MM.1S (cell line): ENCODE results near the gene ATR.

Experiments
- DNase-seq: peaks from one replicate; pipeline ENCODE4 v3.0.0-alpha.2; 2015
- H2AFZ ChIP-seq: fragments of 300-600 bp; sonication (generic); 2 replicates; pipeline ENCODE4 v1.6.0; 2016; ENCODE audit warnings: antibody characterized with exemption, low read length
- H3F3A ChIP-seq: fragments of 300-600 bp; sonication (generic); 2 replicates; pipeline ENCODE4 v1.6.1; 2016; ENCODE audit warnings: mild to moderate bottlenecking, antibody characterized with exemption, low read length, moderate library complexity, mixed read lengths; ENCODE audit not compliant: insufficient read depth
- H3K27ac ChIP-seq: fragments of 300-600 bp; sonication (generic); 2 replicates; pipeline ENCODE4 v1.5.1; 2016; ENCODE audit warnings: mild to moderate bottlenecking, low read length
- H3K27me3 ChIP-seq: fragments of 300-600 bp; sonication (generic); replicated peaks from 2 replicates; pipeline ENCODE4 v1.6.0; 2016; ENCODE audit warnings: low read length; ENCODE audit not compliant: insufficient read depth
- H3K36me3 ChIP-seq: fragments of 300-600 bp; sonication (generic); replicated peaks from 2 replicates; pipeline ENCODE4 v1.6.1; 2016; ENCODE audit warnings: mild to moderate bottlenecking, low read length, mixed read lengths; ENCODE audit not compliant: insufficient read depth
- H3K4me1 ChIP-seq: fragments of 300-600 bp; sonication (generic); 2 replicates; pipeline ENCODE4 v1.6.1; 2016; ENCODE audit warnings: low read length, mixed read lengths
- H3K4me2 ChIP-seq: fragments of 300-600 bp; sonication (generic); 2 replicates; pipeline ENCODE4 v1.6.0; 2016; ENCODE audit warnings: low read depth, low read length
- H3K4me3 ChIP-seq: fragments of 300-600 bp; sonication (generic); 2 replicates; pipeline ENCODE4 v1.5.1; 2016; ENCODE audit warnings: low read length, mixed read lengths
- H3K79me2 ChIP-seq: fragments of 300-600 bp; sonication (generic); 2 replicates; pipeline ENCODE4 v1.6.1; 2016; ENCODE audit warnings: mixed run types, low read length, mixed read lengths
- H3K9ac ChIP-seq: fragments of 300-600 bp; sonication (generic); 2 replicates; pipeline ENCODE4 v1.6.1; 2016; ENCODE audit warnings: low read length, mixed read lengths
- H3K9me2 ChIP-seq: fragments of 300-600 bp; sonication (generic); replicated peaks from 2 replicates; pipeline ENCODE4 v1.6.1; 2016; ENCODE audit warnings: mild to moderate bottlenecking, low read length, mixed read lengths; ENCODE audit not compliant: insufficient read depth
- H3K9me3 ChIP-seq: fragments of 300-600 bp; sonication (generic); replicated peaks from 2 replicates; pipeline ENCODE4 v1.6.1; 2016; ENCODE audit warnings: mild to moderate bottlenecking, low read length, mixed read lengths; ENCODE audit not compliant: insufficient read depth
- H4K20me1 ChIP-seq: fragments of 300-600 bp; sonication (generic); 2 replicates; pipeline ENCODE4 v1.6.1; 2016; ENCODE audit warnings: mild to moderate bottlenecking, low read length, moderate library complexity, mixed read lengths; ENCODE audit not compliant: insufficient read depth
- EZH2 ChIP-seq: fragments of 300-600 bp; sonication (generic); optimal IDR thresholded peaks from 2 replicates; pipeline ENCODE3; 2017; ENCODE audit warnings: low read depth, mild to moderate bottlenecking, antibody characterized with exemption, low read length, mixed read lengths
- EZH2phosphoT487 ChIP-seq: fragments of 300-600 bp; sonication (generic); IDR thresholded peaks from 2 replicates; pipeline ENCODE4 v1.6.1; 2018; ENCODE audit warnings: antibody characterized with exemption, low read length
- TF ChIP-seq, protein P1 (sequence below): fragments of 300-600 bp; sonication (generic); IDR thresholded peaks from 2 replicates; pipeline ENCODE4 v1.5.1; 2016; ENCODE audit warnings: antibody characterized with exemption, low read length, mixed read lengths

ATR gene

GRCh38 chr3:142509079-142509478 lies 69.5 kb downstream of the ATR start:
- Histone ChIP-seq H3K4me2 (no peak overlapping the region), H3K79me2 (no peaks in the 10 kb centered on the region), H2AFZ (no peak overlapping the region), H3K9me2 (no peaks in the 10 kb centered on the region), H3K4me3 (no peak overlapping the region), H3K4me1 (no peaks in the 10 kb centered on the region), H3F3A (no peaks in the 10 kb centered on the region), H3K36me3 (peaks cover 3% of the 10 kb centered on the region; the same call in 1 of the 2 replicates), H3K9ac (no peak overlapping the region), H3K9me3 (no peaks in the 10 kb centered on the region), H4K20me1 (no peaks in the 10 kb centered on the region), H3K27me3 (no peaks in the 10 kb centered on the region), H3K27ac (no peak overlapping the region)
- TF ChIP-seq EZH2phosphoT487 = no peak
- TF ChIP-seq, protein P1, sequence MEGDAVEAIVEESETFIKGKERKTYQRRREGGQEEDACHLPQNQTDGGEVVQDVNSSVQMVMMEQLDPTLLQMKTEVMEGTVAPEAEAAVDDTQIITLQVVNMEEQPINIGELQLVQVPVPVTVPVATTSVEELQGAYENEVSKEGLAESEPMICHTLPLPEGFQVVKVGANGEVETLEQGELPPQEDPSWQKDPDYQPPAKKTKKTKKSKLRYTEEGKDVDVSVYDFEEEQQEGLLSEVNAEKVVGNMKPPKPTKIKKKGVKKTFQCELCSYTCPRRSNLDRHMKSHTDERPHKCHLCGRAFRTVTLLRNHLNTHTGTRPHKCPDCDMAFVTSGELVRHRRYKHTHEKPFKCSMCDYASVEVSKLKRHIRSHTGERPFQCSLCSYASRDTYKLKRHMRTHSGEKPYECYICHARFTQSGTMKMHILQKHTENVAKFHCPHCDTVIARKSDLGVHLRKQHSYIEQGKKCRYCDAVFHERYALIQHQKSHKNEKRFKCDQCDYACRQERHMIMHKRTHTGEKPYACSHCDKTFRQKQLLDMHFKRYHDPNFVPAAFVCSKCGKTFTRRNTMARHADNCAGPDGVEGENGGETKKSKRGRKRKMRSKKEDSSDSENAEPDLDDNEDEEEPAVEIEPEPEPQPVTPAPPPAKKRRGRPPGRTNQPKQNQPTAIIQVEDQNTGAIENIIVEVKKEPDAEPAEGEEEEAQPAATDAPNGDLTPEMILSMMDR = no peak
- no peak for TF ChIP-seq EZH2
- DNase-seq = no peak

DNA sequence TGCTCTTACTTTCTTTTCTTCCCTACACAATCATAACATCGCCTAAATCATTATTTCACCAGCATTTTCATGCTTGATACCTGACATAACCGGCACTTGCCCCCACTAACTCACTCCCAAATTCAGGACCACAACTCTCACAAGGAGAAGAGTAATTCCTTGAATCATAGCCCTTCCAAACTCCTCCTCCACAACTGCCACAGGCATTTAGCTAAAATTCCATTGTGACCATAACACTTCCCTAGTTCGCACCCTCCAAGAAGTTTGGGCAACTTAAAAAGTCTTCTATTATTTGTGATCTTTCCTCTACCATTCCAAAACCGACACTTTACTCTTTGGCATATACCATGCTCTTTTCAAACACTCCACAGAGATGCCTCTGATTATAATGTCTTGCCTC lies 71.3 kb downstream of the ATR start:
- Histone ChIP-seq H3K9me3 (no peaks in the 10 kb centered on the region), H3K4me2 (no peak overlapping the region), H3K9ac (no peak overlapping the region), H4K20me1 (no peaks in the 10 kb centered on the region), H3K9me2 (no peaks in the 10 kb centered on the region), H3K79me2 (no peaks in the 10 kb centered on the region), H2AFZ (no peak overlapping the region), H3K36me3 (peaks cover 3% of the 10 kb centered on the region; the same call in 1 of the 2 replicates), H3K4me3 (no peak overlapping the region), H3K27me3 (no peaks in the 10 kb centered on the region), H3K27ac (no peak overlapping the region), H3K4me1 (no peaks in the 10 kb centered on the region), H3F3A (no peaks in the 10 kb centered on the region)
- TF ChIP-seq EZH2 (no peak), EZH2phosphoT487 (no peak)
- TF ChIP-seq, protein P1 = no peak
- DNase-seq = no peak

DNA sequence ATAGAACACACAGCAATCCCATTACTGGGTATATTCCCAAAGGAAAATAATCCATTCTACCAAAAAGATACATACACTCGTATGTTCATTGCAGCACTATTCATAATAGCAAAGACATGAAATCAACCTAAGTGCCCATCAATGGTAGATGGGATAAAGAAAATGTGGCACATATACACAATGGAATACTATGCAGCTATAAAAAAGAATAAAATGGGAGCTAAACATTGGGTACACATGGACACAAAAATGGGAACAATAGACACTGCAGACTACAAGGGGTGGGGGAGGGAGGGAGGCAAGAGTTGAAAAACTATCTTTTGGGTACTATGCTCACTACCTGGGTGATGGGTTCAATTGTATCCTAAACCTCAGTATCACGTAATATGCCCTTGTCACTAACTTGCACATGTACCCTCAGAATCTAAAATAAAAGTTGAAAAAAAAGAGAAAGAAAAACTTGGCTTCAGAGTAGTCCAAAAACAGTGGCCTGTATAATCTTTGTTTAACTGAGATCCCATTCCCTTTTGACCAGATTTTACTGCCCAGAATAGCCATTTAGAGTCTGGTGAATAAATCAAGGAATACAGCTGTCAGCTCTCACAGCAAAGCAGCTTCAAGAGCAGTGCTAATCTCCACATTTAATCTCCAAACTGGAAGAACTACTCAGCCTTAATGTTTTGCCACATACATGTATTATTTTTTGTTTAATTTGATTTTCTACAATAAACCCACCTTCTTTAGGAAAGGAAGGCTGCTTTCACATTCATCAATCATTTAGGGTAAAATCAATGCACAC lies 76.1 kb downstream of the ATR start:
- no peak overlapping the region for H3K4me2 ChIP-seq
- no peak overlapping the region for H3K27ac ChIP-seq
- H3K79me2 ChIP-seq = no peaks in the 10 kb centered on the region
- no peaks in the 10 kb centered on the region for H3K4me1 ChIP-seq
- no peak overlapping the region for H2AFZ ChIP-seq
- no peaks in the 10 kb centered on the region for H3F3A ChIP-seq
- TF ChIP-seq EZH2phosphoT487 = no peak
- TF ChIP-seq, protein P1 = no peak
- no peak for TF ChIP-seq EZH2
- H3K9ac ChIP-seq = no peak overlapping the region
- no peaks in the 10 kb centered on the region for H3K9me3 ChIP-seq
- DNase-seq = no peak
- no peaks in the 10 kb centered on the region; the same call in 1 of the 2 replicates for H3K36me3 ChIP-seq
- no peaks in the 10 kb centered on the region for H4K20me1 ChIP-seq
- H3K4me3 ChIP-seq = no peak overlapping the region
- H3K27me3 ChIP-seq = no peaks in the 10 kb centered on the region
- no peaks in the 10 kb centered on the region for H3K9me2 ChIP-seq
